Cardiac fibroblast (primary cell): ENCODE data around the gene DEFB131B.
"Not testable (repeated sequence)": the region's sequence is repeated elsewhere in the genome, so short reads cannot be mapped to it uniquely, and the experiment has no call there.

Source experiments
- DNase-seq, 2 donors: peaks; one replicate each; pipeline versions ENCODE4 v3.0.0 to v3.0.0-alpha.2; 2010; ENCODE audit warnings: low read depth in 2 of 2
- H3K4me3 ChIP-seq, 2 donors: replicated peaks in 1 of 2; 1 replicate in 1 of 2; 2 replicates in 1 of 2; pipeline ENCODE4 v1.5.1; 2011; ENCODE audit warnings: low read depth in 2 of 2, low read length in 2 of 2, mild to moderate bottlenecking in 2 of 2, moderate library complexity in 1 of 2
- TF ChIP-seq, protein P1 (sequence below): IDR thresholded peaks from one replicate; pipeline ENCODE4 v1.5.1; 2011; ENCODE audit warnings: low read depth, mild to moderate bottlenecking, low read length, inconsistent platforms

The DEFB131B gene

DNA sequence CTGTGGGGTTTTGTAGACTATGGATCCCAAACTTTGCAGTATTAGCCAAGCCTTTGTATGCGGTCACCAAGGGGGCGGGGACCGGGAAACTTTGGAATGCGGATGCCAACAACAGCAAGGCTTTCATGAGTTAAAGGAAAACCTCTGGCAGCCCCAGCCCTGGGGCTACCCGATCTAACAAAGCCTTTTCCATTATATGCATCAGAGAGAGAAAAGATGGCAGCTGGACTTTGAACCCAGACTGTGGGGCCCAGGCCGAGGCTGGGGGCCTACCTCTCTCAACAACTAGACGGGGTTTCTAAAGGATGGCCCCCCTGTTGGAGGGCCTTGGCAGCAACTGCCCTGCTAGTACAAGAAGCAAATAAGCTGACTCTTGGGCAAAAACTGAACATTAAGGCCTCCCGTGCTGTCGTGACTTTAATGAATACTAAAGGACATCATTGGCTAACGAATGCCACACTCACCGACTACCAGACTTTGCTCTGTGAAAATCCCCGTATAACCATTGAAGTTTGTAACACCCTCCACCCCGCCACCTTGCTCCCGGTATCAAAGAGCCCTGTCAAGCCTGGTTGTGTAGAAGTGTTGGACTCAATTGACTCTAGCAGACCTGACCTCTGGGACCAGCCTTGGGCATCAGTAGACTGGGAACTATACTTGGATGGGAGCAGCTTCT is 10.2 kb downstream of the DEFB131B start:
- not testable (repeated sequence) for DNase-seq, H3K4me3 ChIP-seq

DNA sequence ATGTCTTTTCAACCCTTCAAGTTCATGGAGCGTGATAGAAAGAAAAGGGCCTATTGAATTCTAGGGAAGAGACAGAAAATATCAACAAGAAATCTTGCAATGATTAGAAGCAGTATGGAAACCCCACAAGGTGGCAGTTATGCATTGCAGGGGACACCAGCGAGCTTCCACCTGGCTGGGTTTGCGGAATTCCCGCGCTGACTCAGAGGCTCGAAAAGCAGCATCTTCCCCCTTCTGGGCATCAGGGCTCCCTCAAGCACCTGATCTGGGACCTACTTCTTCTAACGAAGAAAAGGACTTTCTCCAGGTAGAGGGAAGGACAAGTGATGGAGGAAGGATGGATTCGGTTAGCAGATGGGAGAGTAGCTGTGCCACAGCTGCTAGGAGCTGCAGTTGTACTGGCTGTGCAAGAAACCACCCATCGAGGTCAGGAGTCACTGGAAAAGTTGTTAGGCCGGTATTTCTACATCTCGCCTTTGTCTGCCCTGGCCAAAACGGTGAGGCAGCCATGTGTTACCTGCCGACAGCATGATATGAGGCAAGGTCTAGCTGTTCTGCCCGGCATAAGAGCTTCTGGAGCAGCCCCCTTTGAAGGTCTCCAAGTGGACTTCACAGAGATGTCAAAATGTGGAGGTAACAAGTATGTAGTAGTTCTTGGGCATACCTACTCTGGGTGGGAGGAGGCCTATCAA is 11.1 kb downstream of the DEFB131B start:
- not testable (repeated sequence) for H3K4me3 ChIP-seq, DNase-seq

DNA sequence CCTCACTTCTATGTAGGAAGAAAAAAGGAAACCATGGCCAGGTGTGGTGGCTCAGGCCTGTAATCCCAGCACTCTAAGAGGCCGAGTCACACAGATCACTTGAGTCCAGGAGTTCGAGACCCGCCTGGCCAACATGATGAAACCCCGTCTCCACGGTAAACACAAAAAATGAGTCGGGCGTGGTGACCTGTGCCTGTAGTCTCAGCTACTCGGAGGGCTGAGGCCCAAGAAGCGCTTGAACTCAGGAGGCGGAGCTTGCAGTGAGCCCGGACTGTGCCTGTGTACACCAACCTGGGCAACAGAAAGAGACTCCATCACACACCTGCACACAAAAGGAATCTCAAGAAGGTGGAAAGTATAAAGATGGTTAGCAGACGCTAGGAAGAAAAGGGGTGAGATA is 17.7 kb downstream of the DEFB131B start:
- no peak for DNase-seq
- TF ChIP-seq, protein P1, sequence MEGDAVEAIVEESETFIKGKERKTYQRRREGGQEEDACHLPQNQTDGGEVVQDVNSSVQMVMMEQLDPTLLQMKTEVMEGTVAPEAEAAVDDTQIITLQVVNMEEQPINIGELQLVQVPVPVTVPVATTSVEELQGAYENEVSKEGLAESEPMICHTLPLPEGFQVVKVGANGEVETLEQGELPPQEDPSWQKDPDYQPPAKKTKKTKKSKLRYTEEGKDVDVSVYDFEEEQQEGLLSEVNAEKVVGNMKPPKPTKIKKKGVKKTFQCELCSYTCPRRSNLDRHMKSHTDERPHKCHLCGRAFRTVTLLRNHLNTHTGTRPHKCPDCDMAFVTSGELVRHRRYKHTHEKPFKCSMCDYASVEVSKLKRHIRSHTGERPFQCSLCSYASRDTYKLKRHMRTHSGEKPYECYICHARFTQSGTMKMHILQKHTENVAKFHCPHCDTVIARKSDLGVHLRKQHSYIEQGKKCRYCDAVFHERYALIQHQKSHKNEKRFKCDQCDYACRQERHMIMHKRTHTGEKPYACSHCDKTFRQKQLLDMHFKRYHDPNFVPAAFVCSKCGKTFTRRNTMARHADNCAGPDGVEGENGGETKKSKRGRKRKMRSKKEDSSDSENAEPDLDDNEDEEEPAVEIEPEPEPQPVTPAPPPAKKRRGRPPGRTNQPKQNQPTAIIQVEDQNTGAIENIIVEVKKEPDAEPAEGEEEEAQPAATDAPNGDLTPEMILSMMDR, result no peak
- H3K4me3 ChIP-seq, result no peak overlapping the region

DNA sequence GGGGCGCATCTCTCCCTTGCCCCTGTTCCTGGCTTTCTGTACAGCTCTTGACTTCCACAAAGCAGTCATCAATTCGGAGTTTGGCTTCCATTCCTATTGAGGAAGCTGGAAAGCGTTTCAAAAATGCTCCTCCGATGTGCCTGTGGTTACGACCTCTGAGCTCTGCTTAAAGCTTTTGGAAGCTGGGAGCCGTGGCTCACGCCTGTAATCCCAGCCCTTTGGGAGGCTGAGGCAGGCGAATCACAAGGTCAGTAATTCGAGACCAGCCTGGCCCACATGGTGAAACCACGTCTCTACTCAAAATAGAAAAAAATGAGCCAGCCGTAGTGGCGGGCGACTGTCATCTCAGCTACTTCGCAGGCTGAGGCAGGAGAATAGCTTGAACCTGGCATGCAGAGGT is 22.9 kb downstream of the DEFB131B start:
- peak; percentile 23 to 46 for DNase-seq
- H3K4me3 ChIP-seq, result not testable (repeated sequence)

DNA sequence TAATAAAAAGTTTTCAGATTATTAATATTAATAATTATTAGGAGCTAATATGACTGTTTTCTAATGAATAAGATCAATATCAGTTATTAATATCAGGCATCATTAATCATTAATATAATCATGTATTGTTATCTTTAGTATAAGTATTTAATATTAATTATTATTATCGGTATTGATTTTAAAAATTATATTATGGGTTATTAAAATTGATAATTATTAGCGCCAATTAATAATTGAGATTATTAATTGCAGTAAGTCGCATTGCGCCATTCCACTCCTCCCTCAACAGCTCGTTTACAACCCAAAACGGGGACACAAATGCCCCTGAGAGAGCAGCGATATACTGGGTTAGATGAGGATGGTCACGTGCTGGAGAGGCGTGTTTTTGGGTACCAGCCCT is 30.0 kb downstream of the DEFB131B start:
- no peak overlapping the region for H3K4me3 ChIP-seq
- TF ChIP-seq, protein P1, result no peak
- DNase-seq, result no peak

DNA sequence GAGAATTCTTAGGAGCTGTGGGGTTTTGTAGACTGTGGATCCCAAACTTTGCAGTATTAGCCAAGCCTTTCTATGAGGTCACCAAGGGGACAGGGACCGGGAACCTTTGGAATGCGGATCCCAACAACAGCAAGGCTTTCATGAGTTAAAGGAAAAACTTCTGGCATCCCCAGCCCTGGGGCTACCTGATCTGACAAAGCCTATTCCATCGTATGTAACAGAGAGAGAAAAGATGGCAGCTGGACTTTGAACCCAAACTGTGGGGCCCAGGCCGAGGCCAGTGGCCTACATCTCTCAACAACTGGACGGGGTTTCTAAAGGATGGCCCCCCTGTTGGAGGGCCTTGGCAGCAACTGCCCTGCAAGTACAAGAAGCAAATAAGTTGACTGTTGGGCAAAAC is 32.5 kb downstream of the DEFB131B start:
- not testable (repeated sequence) for DNase-seq, H3K4me3 ChIP-seq

DNA sequence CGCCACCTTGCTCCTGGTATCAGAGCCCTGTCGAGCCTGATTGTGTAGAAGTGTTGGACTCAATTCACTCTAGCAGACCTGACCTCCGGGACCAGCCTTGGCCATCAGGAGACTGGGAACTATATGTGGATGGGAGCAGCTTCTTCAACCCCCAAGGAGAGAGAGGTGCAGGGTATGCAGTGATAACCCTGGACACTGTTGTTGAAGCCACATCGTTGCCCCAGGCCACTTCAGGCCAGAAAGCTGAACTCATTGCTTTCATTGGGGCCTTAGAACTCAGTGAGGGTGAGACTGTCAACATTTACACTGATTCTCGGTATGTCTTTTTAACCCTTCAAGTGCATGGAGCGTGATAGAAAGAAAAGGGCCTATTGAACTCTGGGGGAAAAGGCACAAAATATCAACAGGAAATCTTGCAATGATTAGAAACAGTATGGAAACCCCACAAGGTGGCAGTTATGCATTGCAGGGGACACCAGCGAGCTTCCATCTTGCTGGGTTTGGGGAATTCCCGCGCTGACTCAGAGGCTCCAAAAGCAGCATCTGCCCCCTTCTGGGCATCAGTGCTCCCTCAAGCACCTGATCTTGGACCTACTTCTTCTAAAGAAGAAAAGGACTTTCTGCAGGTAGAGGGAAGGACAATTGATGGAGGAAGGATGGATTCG is 33.2 kb downstream of the DEFB131B start:
- TF ChIP-seq, protein P1, result peak; percentile 27
- peak in 1 of 2 donors; percentile 18 for DNase-seq
- H3K4me3 ChIP-seq, result not testable (repeated sequence)

DNA sequence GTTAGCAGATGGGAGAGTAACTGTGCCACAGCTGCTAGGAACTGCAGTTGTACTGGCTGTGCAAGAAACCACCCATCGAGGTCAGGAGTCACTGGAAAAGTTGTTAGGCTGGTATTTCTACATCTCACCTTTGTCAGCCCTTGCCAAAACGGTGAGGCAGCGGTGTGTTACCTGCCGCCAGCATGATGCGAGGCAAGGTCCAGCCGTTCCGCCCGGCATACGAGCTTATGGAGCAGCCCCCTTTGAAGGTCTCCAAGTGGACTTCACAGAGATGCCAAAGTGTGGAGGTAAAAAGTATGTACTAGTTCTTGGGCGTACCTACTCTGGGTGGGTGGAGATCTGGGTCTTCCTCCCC is 33.7 kb downstream of the DEFB131B start:
- not testable (repeated sequence) for DNase-seq, H3K4me3 ChIP-seq

DNA sequence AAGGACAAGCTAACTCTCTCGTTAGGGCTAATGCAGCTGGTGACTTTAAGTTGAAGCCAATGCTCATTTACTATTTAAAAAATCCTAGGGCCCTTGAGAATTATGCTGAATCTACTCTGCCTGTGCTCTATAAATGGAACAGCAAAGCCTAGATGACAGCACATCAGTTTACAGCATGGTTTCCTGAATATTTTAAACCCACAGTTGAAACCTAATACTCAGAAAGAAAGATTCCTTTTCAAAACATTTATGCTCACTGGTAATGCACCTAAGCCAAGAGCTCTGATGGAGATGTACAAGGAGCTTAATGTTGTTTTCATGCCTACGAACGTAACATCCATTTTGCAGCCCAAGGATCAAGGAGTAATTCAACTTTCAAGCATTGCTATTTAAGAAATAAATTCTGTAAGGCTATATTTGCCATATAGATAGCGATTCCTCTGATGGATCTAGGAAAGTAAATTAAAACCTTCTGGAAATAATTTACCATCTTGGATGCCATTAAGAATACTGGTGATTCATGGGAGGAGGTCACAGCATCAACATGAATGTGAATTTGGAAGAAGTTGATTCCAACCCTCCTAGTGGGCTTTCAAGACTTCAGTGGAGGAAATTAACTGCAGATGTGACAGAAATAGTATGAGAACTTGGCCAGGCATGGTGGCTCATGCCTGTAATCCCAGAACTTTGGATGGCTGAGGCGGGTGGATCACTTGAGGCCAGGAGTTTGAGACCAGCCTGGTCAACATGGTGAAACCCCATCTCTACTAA is 35.7 kb downstream of the DEFB131B start:
- TF ChIP-seq, protein P1, result no peak
- DNase-seq, result no peak

More for the DNA sequence above, 35.7 kb downstream of the DEFB131B start:
- H3K4me3 ChIP-seq, result no peak overlapping the region
